BJ (cell line): ENCODE results near the gene FAF1. TPM values are rescaled to one million over a fixed set of nuclear protein-coding genes. Genes with fewer than 3 reads are reported as not detected.

Experiments used
- CTCF ChIA-PET: fragments of 350-600 bp; formaldehyde crosslinking; extraction: SDS; loops from one replicate; lab custom pipeline; 2021; ENCODE audit warnings: antibody characterized with exemption, inconsistent platforms; lab: Yijun Ruan, JAX
- POLR2A ChIA-PET: fragments of 300-600 bp; sonication (Branson Sonifier 250); formaldehyde crosslinking; extraction: SDS; loops from one replicate; lab custom pipeline; 2021; ENCODE audit warnings: antibody characterized with exemption; lab: Charles Lee
- DNase-seq: peaks from one replicate; pipeline ENCODE4 v3.0.0-alpha.2; 2011; ENCODE audit warnings: low read depth
- H3K27me3 ChIP-seq: 2 replicates; pipeline ENCODE4 v1.6.0; 2011; ENCODE audit warnings: low read length; ENCODE audit not compliant: control insufficient read depth, insufficient read depth
- H3K36me3 ChIP-seq: 2 replicates; pipeline ENCODE4 v1.5.1; 2011; ENCODE audit warnings: low read length; ENCODE audit not compliant: control insufficient read depth, insufficient read depth
- H3K4me3 ChIP-seq: 2 replicates; pipeline ENCODE4 v1.5.1; 2011; ENCODE audit warnings: low read depth, mild to moderate bottlenecking, control low read depth, low read length
- polyA plus RNA-seq: library from polyadenylated mRNA; depleted of rRNA; stranded (reverse); fragments of >200 nt; gene quantifications from 2 replicates; pipeline ENCODE4 v1.2.3, GENCODE V29; 2011
- TF ChIP-seq, protein P1 (sequence below): IDR thresholded peaks from 2 replicates; pipeline ENCODE4 v1.5.1; 2011; ENCODE audit warnings: low read depth, mild to moderate bottlenecking, control low read depth, inconsistent platforms, low read length, moderate library complexity; ENCODE audit not compliant: insufficient read depth

Gene FAF1
- polyA plus RNA-seq, 1 experiment: 15.5 TPM

- DNase-seq: no peak
- Histone ChIP-seq H3K36me3 (no peaks in the 10 kb centered on the region), H3K27me3 (no peaks in the 10 kb centered on the region), H3K4me3 (no peak overlapping the region)
- TF ChIP-seq, protein P1, sequence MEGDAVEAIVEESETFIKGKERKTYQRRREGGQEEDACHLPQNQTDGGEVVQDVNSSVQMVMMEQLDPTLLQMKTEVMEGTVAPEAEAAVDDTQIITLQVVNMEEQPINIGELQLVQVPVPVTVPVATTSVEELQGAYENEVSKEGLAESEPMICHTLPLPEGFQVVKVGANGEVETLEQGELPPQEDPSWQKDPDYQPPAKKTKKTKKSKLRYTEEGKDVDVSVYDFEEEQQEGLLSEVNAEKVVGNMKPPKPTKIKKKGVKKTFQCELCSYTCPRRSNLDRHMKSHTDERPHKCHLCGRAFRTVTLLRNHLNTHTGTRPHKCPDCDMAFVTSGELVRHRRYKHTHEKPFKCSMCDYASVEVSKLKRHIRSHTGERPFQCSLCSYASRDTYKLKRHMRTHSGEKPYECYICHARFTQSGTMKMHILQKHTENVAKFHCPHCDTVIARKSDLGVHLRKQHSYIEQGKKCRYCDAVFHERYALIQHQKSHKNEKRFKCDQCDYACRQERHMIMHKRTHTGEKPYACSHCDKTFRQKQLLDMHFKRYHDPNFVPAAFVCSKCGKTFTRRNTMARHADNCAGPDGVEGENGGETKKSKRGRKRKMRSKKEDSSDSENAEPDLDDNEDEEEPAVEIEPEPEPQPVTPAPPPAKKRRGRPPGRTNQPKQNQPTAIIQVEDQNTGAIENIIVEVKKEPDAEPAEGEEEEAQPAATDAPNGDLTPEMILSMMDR: no peak
- ChIA-PET POLR2A (no interaction called here), CTCF (no interaction called here)
These were observed 32.7 kb upstream of the FAF1 start for GRCh38 chr1:50992532-50993318.

DNA sequence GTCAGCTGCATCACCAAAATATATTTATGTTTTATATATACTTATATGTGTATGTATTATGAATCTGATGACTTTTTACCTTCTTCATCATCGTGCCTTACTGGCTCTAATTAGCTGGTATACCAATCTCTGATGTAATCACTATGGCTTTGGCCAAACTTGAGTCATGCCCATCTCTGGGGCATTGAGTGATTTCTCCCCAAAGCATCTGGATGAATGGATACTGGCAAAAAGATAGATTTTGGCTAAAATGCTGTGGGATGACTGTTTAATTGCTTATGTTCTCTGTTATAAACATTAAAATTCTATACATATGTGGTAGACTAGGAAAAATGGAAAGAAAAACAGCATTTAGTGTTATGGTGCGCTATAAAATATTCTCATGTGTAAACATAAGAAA lies 29.6 kb upstream of the FAF1 start:
- no peak for DNase-seq
- ChIA-PET CTCF (no interaction called here), POLR2A (no interaction called here)
- Histone ChIP-seq H3K36me3 (no peaks in the 10 kb centered on the region), H3K27me3 (no peaks in the 10 kb centered on the region), H3K4me3 (no peak overlapping the region)
- TF ChIP-seq, protein P1: no peak

GRCh38 chr1:50986653-50987052 lies 26.6 kb upstream of the FAF1 start:
- TF ChIP-seq, protein P1: no peak
- no peak overlapping the region for H3K4me3 ChIP-seq
- H3K27me3 ChIP-seq: no peaks in the 10 kb centered on the region
- H3K36me3 ChIP-seq: no peaks in the 10 kb centered on the region
- ChIA-PET CTCF (interaction anchor here (1.1 kb wide), 1 partner anchor 9 kb away, joined by 4 read pairs; no protein-coding TSS in a partner anchor), POLR2A (no interaction called here)
- DNase-seq: no peak

DNA sequence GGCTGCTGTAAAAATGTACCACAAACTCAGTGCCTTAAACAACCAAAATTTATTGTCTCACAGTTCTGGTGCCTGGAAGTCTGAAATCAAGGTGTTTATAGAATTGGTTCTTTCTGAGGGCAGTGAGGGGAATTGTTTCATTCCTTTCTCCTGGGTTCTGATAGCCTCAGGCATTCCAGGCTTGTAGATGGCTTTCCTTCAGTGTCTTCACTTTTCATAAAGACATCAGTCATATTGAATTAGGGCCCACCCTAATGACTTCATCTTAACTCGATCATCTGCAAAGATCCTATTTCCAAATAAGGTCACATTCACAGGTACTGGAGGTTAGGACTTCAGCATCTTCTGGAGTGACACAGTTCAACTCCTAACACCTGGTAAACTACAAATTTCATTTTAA lies 25.0 kb upstream of the FAF1 start:
- TF ChIP-seq, protein P1: no peak
- no peak for DNase-seq
- CTCF ChIA-PET: no interaction called here
- no peaks in the 10 kb centered on the region for H3K36me3 ChIP-seq
- H3K4me3 ChIP-seq: no peak overlapping the region
- no peaks in the 10 kb centered on the region for H3K27me3 ChIP-seq
- POLR2A ChIA-PET: no interaction called here

DNA sequence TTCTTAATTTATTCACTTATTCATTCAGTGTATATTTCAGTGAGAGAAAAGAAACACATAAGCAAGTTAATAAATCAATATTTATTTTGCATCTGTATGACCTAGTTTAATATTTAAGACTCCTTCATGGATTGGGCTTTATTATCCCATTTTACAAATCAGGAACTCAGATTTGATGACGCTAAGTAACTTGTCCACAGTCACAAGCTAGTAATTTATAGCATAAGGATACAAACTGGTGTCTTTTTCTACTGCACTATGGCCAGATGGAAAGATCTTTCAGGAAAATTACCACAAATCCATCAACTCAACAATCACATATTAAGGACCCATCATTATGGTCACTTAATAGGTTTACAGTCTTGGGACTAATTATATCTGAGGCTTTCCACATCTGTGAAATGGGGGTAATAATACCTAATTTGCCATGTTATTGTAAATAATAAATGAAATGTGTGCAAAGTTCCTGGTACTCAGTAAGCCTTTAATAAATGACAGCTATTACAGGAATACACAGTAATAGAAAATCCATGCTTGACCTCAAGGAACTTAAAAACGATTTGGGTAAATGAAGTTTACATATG lies 23.2 kb upstream of the FAF1 start:
- TF ChIP-seq, protein P1: no peak
- Histone ChIP-seq H3K36me3 (no peaks in the 10 kb centered on the region), H3K27me3 (no peaks in the 10 kb centered on the region), H3K4me3 (no peak overlapping the region)
- ChIA-PET CTCF (interaction anchor here (1.4 kb wide), 1 partner anchor 15 kb away, joined by 4 read pairs; no protein-coding TSS in a partner anchor), POLR2A (no interaction called here)
- DNase-seq: no peak
